Hepatocyte (in vitro differentiated cells): ENCODE data around the gene PLEKHG5. TPM values are rescaled to one million over a fixed set of nuclear protein-coding genes. Genes with fewer than 3 reads are reported as not detected.

Source experiments
- DNase-seq: peaks from one replicate; pipeline ENCODE4 v3.0.0-alpha.2; 2016; ENCODE audit warnings: low spot score
- H2AFZ ChIP-seq: fragments of 200-600 bp; sonication (generic); 2 replicates; pipeline ENCODE4 v1.6.0; 2016; ENCODE audit warnings: antibody characterized with exemption, mild to moderate bottlenecking
- H3K27ac ChIP-seq: fragments of 200-600 bp; sonication (generic); 2 replicates; pipeline ENCODE4 v1.5.1; 2016; ENCODE audit warnings: mild to moderate bottlenecking
- H3K27me3 ChIP-seq: fragments of 200-600 bp; sonication (generic); 2 replicates; pipeline ENCODE4 v1.6.1; 2016
- H3K36me3 ChIP-seq: fragments of 200-600 bp; sonication (generic); replicated peaks from 2 replicates; pipeline ENCODE4 v1.5.1; 2016; ENCODE audit warnings: low read depth; ENCODE audit not compliant: insufficient read depth
- H3K4me1 ChIP-seq: fragments of 200-600 bp; sonication (generic); 2 replicates; pipeline ENCODE4 v1.5.1; 2016; ENCODE audit warnings: mild to moderate bottlenecking, moderate library complexity; ENCODE audit not compliant: insufficient read depth
- H3K4me2 ChIP-seq: fragments of 200-600 bp; sonication (generic); 2 replicates; pipeline ENCODE4 v1.6.0; 2016
- H3K4me3 ChIP-seq: fragments of 200-600 bp; sonication (generic); 2 replicates; pipeline ENCODE4 v1.5.1; 2016; ENCODE audit warnings: mild to moderate bottlenecking
- H3K79me2 ChIP-seq: fragments of 200-600 bp; sonication (generic); 2 replicates; pipeline ENCODE4 v1.6.0; 2017; ENCODE audit warnings: mild to moderate bottlenecking
- H3K9me2 ChIP-seq: fragments of 200-600 bp; sonication (generic); replicated peaks from 2 replicates; pipeline ENCODE4 v1.6.0; 2017; ENCODE audit warnings: mild to moderate bottlenecking; ENCODE audit not compliant: insufficient read depth
- H3K9me3 ChIP-seq: fragments of 200-600 bp; sonication (generic); 2 replicates; pipeline ENCODE4 v1.5.1; 2016; ENCODE audit warnings: low read depth, mild to moderate bottlenecking
- H4K20me1 ChIP-seq: fragments of 200-600 bp; sonication (generic); 2 replicates; pipeline ENCODE4 v1.6.0; 2016; ENCODE audit warnings: mild to moderate bottlenecking; ENCODE audit not compliant: insufficient read depth, poor library complexity, severe bottlenecking
- EZH2 ChIP-seq: fragments of 200-600 bp; sonication (generic); IDR thresholded peaks from 2 replicates; pipeline ENCODE4 v1.6.1; 2016; ENCODE audit warnings: antibody characterized with exemption, mild to moderate bottlenecking, borderline replicate concordance
- EZH2phosphoT487 ChIP-seq: fragments of 200-600 bp; sonication (generic); IDR thresholded peaks from one replicate; pipeline ENCODE4 v1.6.1; 2018; ENCODE audit warnings: antibody characterized with exemption, mild to moderate bottlenecking, low read depth, moderate library complexity; ENCODE audit not compliant: unreplicated experiment, severe bottlenecking
- WGBS: methylation state at CpG from one replicate; pipeline ENCODE4 v1.1.6; 2016; ENCODE audit warnings: low lambda C conversion rate; ENCODE audit errors: missing lambda C conversion rate; 5-methylcytosine and 5-hydroxymethylcytosine counted together
- polyA plus RNA-seq: library from polyadenylated mRNA; unstranded; fragments of >200 nt; fragmentation: Nextera tagmentation; extraction: Ambion mirVana; gene quantifications from 2 replicates; pipeline ENCODE4 v1.2.1, GENCODE V29; 2016
- total RNA-seq: library from RNA; depleted of rRNA; stranded (reverse); fragments of >200 nt; gene quantifications from 2 replicates; pipeline ENCODE4 v1.2.3, GENCODE V29; 2014
- TF ChIP-seq, protein P1 (sequence below): fragments of 200-600 bp; sonication (generic); IDR thresholded peaks from 2 replicates; pipeline ENCODE4 v1.5.1; 2016; ENCODE audit warnings: antibody characterized with exemption, mild to moderate bottlenecking; ENCODE audit not compliant: poor library complexity

Gene PLEKHG5
- total and polyA plus RNA-seq, 2 experiments from 2014 or later = 11.5 to 13.3 TPM

- Histone ChIP-seq H3K4me1 (peaks cover 26% of the 10 kb centered on the region), H3K27ac (peak overlapping the region; percentile 85), H3K27me3 (no peaks in the 10 kb centered on the region)
These were observed 1.0 kb downstream of the PLEKHG5 start for GRCh38 chr1:6490181-6491080.

DNA sequence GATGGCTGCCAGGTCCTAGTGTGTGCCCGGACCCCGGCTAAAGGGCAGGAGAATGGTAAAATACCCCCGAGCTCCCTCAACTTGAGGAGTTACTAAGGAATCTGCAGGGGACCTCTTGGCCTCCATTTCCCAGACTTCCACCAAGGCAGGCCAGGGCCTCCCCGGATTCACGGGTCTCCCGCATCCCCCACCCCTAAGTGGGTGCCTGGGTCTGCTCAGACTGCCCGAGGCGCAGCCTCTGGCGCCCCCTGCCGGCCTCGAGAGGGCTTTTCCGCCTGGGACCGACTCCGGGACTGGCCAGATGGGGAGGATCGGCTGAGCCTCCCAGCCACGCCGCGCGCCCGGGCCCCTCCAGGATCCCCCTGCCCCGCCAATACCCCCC, 1.7 kb downstream of the PLEKHG5 start:
- Histone ChIP-seq H3K4me2 (peak overlapping the region; percentile 100), H4K20me1 (no peaks in the 10 kb centered on the region), H3K27ac (peak overlapping the region; percentile 85), H3K36me3 (no peaks in the 10 kb centered on the region), H3K79me2 (peaks cover 11% of the 10 kb centered on the region), H3K9me3 (no peaks in the 10 kb centered on the region), H3K9me2 (no peaks in the 10 kb centered on the region), H2AFZ (peak overlapping the region; percentile 96), H3K4me3 (peak overlapping the region; percentile 92), H3K27me3 (no peaks in the 10 kb centered on the region), H3K4me1 (peaks cover 26% of the 10 kb centered on the region)
- WGBS = 14% methylated on average over 21 of the region's 21 CpGs
- DNase-seq = peak; percentile 88
- TF ChIP-seq EZH2phosphoT487 = no peak
- TF ChIP-seq, protein P1, sequence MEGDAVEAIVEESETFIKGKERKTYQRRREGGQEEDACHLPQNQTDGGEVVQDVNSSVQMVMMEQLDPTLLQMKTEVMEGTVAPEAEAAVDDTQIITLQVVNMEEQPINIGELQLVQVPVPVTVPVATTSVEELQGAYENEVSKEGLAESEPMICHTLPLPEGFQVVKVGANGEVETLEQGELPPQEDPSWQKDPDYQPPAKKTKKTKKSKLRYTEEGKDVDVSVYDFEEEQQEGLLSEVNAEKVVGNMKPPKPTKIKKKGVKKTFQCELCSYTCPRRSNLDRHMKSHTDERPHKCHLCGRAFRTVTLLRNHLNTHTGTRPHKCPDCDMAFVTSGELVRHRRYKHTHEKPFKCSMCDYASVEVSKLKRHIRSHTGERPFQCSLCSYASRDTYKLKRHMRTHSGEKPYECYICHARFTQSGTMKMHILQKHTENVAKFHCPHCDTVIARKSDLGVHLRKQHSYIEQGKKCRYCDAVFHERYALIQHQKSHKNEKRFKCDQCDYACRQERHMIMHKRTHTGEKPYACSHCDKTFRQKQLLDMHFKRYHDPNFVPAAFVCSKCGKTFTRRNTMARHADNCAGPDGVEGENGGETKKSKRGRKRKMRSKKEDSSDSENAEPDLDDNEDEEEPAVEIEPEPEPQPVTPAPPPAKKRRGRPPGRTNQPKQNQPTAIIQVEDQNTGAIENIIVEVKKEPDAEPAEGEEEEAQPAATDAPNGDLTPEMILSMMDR = peak; percentile 96

More at GRCh38 chr1:6490181-6491080, 1.0 kb downstream of the PLEKHG5 start:
- no peak for TF ChIP-seq EZH2phosphoT487
- no peak for TF ChIP-seq EZH2
- TF ChIP-seq, protein P1 = no peak
- Histone ChIP-seq H3K79me2 (peaks cover 7% of the 10 kb centered on the region), H3K4me2 (peak overlapping the region; percentile 100), H3K4me3 (peak overlapping the region; percentile 92), H2AFZ (peak overlapping the region; percentile 96), H3K9me3 (no peaks in the 10 kb centered on the region), H4K20me1 (no peaks in the 10 kb centered on the region), H3K9me2 (no peaks in the 10 kb centered on the region), H3K36me3 (no peaks in the 10 kb centered on the region)
- 2% methylated on average over 47 of the region's 70 CpGs for WGBS
- peak; percentile 92 for DNase-seq

GRCh38 chr1:6489383-6489765, 2.1 kb downstream of the PLEKHG5 start:
- no peaks in the 10 kb centered on the region for H3K9me3 ChIP-seq
- no peaks in the 10 kb centered on the region for H3K36me3 ChIP-seq
- H3K79me2 ChIP-seq = peaks cover 15% of the 10 kb centered on the region
- H3K4me2 ChIP-seq = peak overlapping the region; percentile 100
- H4K20me1 ChIP-seq = no peaks in the 10 kb centered on the region
- TF ChIP-seq, protein P1 = no peak
- TF ChIP-seq EZH2phosphoT487 (no peak), EZH2 (no peak)
- no peaks in the 10 kb centered on the region for H3K9me2 ChIP-seq
- H3K4me1 ChIP-seq = peaks cover 26% of the 10 kb centered on the region
- no peak overlapping the region for H3K4me3 ChIP-seq
- WGBS = 85% methylated on average over 9 of the region's 9 CpGs
- DNase-seq = no peak
- H2AFZ ChIP-seq = no peak overlapping the region
- no peaks in the 10 kb centered on the region for H3K27me3 ChIP-seq
- no peak overlapping the region for H3K27ac ChIP-seq
